GM08714 (cell line): ENCODE measurements around the gene ROBO2.

Experiments used
- H3K4me3 ChIP-seq: fragments of 200-500 bp; sonication (Bioruptor generic); 2 replicates; pipeline ENCODE4 v1.5.1; 2014; ENCODE audit warnings: mild to moderate bottlenecking, low read length, inconsistent platforms
- ZNF274 ChIP-seq: IDR thresholded peaks from 2 replicates; pipeline ENCODE4 v1.6.1; 2012; ENCODE audit warnings: mild to moderate bottlenecking, low read depth, low read length

The ROBO2 gene

GRCh38 chr3:77234004-77234403 lies 194.1 kb downstream of the ROBO2 start:
- no peak for TF ChIP-seq ZNF274
- no peak overlapping the region for H3K4me3 ChIP-seq

GRCh38 chr3:77236118-77236517 lies 196.2 kb downstream of the ROBO2 start:
- no peak overlapping the region for H3K4me3 ChIP-seq
- no peak for TF ChIP-seq ZNF274

- no peak overlapping the region for H3K4me3 ChIP-seq
- TF ChIP-seq ZNF274, result no peak
Observed at GRCh38 chr3:77240072-77240650, 200.3 kb downstream of the ROBO2 start.

GRCh38 chr3:77242371-77242770 lies 202.5 kb downstream of the ROBO2 start:
- H3K4me3 ChIP-seq, result no peak overlapping the region

GRCh38 chr3:77244981-77245380 lies 205.1 kb downstream of the ROBO2 start:
- no peak for TF ChIP-seq ZNF274
- H3K4me3 ChIP-seq, result no peak overlapping the region

More at GRCh38 chr3:77242371-77242770, 202.5 kb downstream of the ROBO2 start:
- TF ChIP-seq ZNF274, result no peak

GRCh38 chr3:77247061-77247460 lies 207.2 kb downstream of the ROBO2 start:
- no peak for TF ChIP-seq ZNF274
- H3K4me3 ChIP-seq, result no peak overlapping the region

- TF ChIP-seq ZNF274, result no peak
- no peak overlapping the region for H3K4me3 ChIP-seq
Observed at GRCh38 chr3:77247817-77248216, 207.9 kb downstream of the ROBO2 start.

- TF ChIP-seq ZNF274, result no peak
- no peak overlapping the region for H3K4me3 ChIP-seq
Observed at GRCh38 chr3:77248420-77248819, 208.5 kb downstream of the ROBO2 start.

GRCh38 chr3:77251136-77251535 lies 211.2 kb downstream of the ROBO2 start:
- no peak overlapping the region for H3K4me3 ChIP-seq
- no peak for TF ChIP-seq ZNF274

- TF ChIP-seq ZNF274, result no peak
- no peak overlapping the region for H3K4me3 ChIP-seq
Observed at GRCh38 chr3:77254967-77255831, 215.3 kb downstream of the ROBO2 start.

- H3K4me3 ChIP-seq, result no peak overlapping the region
- TF ChIP-seq ZNF274, result no peak
Observed at GRCh38 chr3:77256584-77257503, 216.9 kb downstream of the ROBO2 start.

GRCh38 chr3:77259694-77260093 lies 219.8 kb downstream of the ROBO2 start:
- no peak for TF ChIP-seq ZNF274
- no peak overlapping the region for H3K4me3 ChIP-seq

- TF ChIP-seq ZNF274, result no peak
- no peak overlapping the region for H3K4me3 ChIP-seq
Observed at GRCh38 chr3:77262361-77262760, 222.5 kb downstream of the ROBO2 start.

GRCh38 chr3:77267589-77267988 lies 227.7 kb downstream of the ROBO2 start:
- H3K4me3 ChIP-seq, result no peak overlapping the region

GRCh38 chr3:77271306-77271705 lies 231.4 kb downstream of the ROBO2 start:
- no peak overlapping the region for H3K4me3 ChIP-seq
- no peak for TF ChIP-seq ZNF274

More at GRCh38 chr3:77267589-77267988, 227.7 kb downstream of the ROBO2 start:
- no peak for TF ChIP-seq ZNF274
